Activated B cell treated with CpG ODN at 0.5 μM for 24 hours (primary cell): ENCODE results near the gene ANKRD33. TPM values are rescaled to one million over a fixed set of nuclear protein-coding genes. Genes with fewer than 3 reads are reported as not detected.

Experiments used
- ATAC-seq: fragments of 200-7000 bp; cut with Tn5 transposase; one replicate; pipeline ENCODE4 v1.10.0; 2021; ENCODE audit warnings: low read depth, mild to moderate bottlenecking, moderate library complexity
- CTCF ChIA-PET: fragments of 350-600 bp; sonication (Branson Sonifier 250); formaldehyde crosslinking; loops from one replicate; lab custom pipeline; 2021; ENCODE audit warnings: antibody characterized with exemption; lab: Charles Lee
- POLR2A ChIA-PET: fragments of 350-600 bp; sonication (Branson Sonifier 250); formaldehyde crosslinking; loops from one replicate; lab custom pipeline; 2021; ENCODE audit warnings: antibody characterized with exemption; lab: Charles Lee
- DNase-seq: peaks from one replicate; pipeline ENCODE4 v3.0.0; 2022
- H3K27ac Mint-ChIP-seq: one replicate; pipeline ENCODE4 v1.8.0; 2020; ENCODE audit warnings: mixed read lengths
- H3K27me3 Mint-ChIP-seq: one replicate; pipeline ENCODE4 v1.8.0; 2021; ENCODE audit warnings: mixed read lengths
- H3K36me3 Mint-ChIP-seq: one replicate; pipeline ENCODE4 v1.8.0; 2021; ENCODE audit warnings: low read depth, mixed read lengths
- H3K4me1 Mint-ChIP-seq: one replicate; pipeline ENCODE4 v1.8.0; 2021; ENCODE audit warnings: mixed read lengths
- H3K4me3 Mint-ChIP-seq: one replicate; pipeline ENCODE4 v1.8.0; 2020; ENCODE audit warnings: mild to moderate bottlenecking, mixed read lengths
- H3K9me3 Mint-ChIP-seq: one replicate; pipeline ENCODE4 v1.8.0; 2020; ENCODE audit warnings: mixed read lengths
- CTCF ChIP-seq: fragments of 200-600 bp; IDR thresholded peaks from one replicate; pipeline ENCODE4 v1.8.0; 2022; ENCODE audit warnings: antibody characterized with exemption, mild to moderate bottlenecking
- intact Hi-C: fragments of 100-400 bp; cut with micrococcal nuclease; formaldehyde crosslinking; loops from one replicate; pipeline ENCODE4 v1.15.1; 2024
- total RNA-seq: library from RNA; stranded (reverse); gene quantifications from 2 replicates; pipeline ENCODE4 v1.2.3, GENCODE V29; 2022

ANKRD33 gene
- total RNA-seq, 1 donor from 2014 or later = not detected

DNA sequence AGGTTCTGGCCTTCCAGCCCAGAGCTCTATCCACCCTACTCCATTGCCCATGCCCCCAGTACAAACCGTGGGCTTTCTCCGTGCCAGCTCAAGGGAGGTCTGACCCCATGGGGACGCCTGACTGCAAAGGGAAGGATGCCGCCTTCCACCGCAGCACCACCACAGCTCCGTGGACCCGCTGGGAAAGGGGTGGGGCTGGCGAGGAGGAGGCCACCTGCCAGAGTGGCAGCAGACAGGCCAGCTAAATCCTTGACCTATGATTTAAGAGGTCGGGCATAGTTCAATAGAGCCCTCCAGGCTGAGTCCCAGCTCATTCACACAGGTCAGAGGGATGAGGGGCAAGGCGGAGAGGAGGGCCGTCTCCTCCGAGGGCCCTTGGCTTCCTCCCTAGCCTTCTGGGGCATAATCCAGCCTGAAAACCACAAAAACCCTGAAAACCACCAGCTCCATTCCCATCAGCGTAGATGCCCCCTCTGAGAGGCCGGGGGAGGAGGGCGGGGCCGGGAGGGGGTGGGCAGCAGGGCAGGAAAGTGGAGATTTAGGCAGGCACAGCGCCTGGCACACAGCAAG lies 24.5 kb upstream of the ANKRD33 start:
- H3K36me3 Mint-ChIP-seq = no peaks in the 10 kb centered on the region
- no peak for DNase-seq
- intact Hi-C loops = no loop called here
- ATAC-seq = no peak
- H3K4me1 Mint-ChIP-seq = peaks cover 16% of the 10 kb centered on the region
- no peaks in the 10 kb centered on the region for H3K9me3 Mint-ChIP-seq
- ChIA-PET POLR2A (interaction anchor here (1.4 kb wide), 1 partner anchor 12 kb away, joined by 3 read pairs; no protein-coding TSS in a partner anchor), CTCF (interaction anchor here (3.2 kb wide), 1 partner anchor 12 kb away, joined by 12 read pairs; no protein-coding TSS in a partner anchor)
- peak overlapping the region; percentile 38 for H3K4me3 Mint-ChIP-seq
- peaks cover 52% of the 10 kb centered on the region for H3K27me3 Mint-ChIP-seq
- no peak for TF ChIP-seq CTCF
- no peak overlapping the region for H3K27ac Mint-ChIP-seq

DNA sequence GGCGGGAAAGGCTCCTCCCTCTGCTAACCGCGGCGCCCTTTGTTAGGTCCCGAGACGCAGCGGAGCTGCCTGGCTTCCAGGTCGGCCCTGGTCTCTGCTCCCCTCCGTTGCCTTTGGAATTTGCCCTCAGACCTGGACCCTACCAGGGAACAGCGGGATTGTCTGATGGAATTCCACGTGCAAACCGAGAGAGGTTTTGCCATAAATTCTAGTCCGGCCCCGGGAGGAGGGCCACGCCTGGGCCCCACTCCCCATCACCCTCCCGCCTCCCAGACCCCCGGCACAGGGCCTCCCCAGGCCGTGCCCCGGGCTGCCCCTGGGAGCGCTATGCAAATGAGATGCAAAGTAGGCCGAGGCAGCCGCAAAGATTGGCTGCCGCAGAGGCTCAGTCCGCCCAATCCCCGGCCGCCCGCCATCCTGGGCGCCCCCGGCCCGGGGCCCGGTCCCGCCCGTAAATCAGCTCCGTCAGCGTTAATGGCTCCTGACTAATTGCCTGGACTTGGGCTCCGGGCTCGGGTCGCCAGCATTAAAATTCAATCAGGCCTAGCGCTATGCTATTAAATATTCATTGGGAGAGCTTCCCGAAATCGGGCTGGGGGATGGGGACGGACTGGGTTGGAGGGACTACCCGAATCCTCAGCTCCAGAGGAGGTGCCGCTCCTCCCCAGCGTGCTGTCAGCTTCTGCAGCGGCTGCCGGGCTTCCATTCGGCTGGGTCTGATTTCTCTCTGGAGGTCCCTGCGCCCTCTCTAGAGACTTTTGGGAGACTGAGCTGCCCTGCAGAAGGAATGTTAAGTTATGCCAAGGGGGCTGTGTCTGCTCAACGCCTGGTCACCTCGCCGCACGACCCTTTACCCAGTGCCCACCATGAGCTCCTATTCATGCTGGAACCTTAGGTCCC lies 23.7 kb upstream of the ANKRD33 start:
- peak; percentile 66 for ATAC-seq
- Mint-ChIP-seq H3K4me3 (peak overlapping the region; percentile 52), H3K36me3 (no peaks in the 10 kb centered on the region), H3K9me3 (no peaks in the 10 kb centered on the region), H3K27ac (no peak overlapping the region), H3K4me1 (peaks cover 21% of the 10 kb centered on the region), H3K27me3 (peaks cover 56% of the 10 kb centered on the region)
- DNase-seq = no peak
- intact Hi-C loops = no loop called here
- TF ChIP-seq CTCF = no peak
- POLR2A ChIA-PET = interaction anchor here (0.6 to 1.4 kb wide), 2 partner anchors 11 to 22 kb away, joined by 3 read pairs; no protein-coding TSS in a partner anchor
- CTCF ChIA-PET = interaction anchor here (3.2 kb wide), 1 partner anchor 11 kb away, joined by 12 read pairs; no protein-coding TSS in a partner anchor

DNA sequence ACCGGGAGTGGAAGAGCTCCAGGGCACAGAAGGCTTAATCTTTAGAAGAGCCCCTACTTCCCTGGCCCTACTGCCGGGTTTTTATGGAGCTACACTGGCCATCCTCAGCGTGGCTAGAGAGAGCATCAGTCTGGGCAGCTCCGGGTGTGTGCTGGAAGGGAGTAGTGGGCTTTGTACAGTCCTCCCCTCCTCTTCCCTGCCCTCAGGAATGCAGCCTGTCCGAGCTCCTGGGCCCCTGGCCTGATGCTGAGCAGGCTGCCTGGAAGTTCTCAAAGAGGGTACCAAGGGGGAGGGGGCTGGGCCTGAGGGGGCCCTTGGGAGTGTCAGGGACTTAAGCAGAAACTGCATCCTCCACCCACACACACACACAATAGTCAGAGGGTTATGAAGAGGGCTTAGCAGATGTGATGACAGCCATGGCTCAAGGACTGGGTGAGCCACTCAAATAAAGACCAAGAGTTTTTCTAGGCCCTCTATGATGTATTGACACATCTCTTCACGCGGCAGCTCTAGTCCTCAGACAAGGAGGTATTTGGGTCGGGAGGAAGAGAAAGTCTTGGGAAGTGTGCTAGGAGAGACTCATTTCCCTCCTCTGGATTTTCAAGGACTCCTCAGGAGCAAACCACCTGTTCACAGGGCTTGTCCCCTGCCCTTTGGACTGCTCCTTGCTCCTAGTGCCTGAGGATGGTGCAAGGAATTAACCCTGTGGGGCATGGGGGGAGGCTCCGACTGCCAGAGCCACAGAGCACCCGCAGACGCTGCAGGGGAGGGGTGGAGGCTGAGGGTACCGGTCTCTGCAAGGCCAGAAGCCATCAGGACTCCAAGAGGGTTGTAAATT lies 22.9 kb upstream of the ANKRD33 start:
- CTCF ChIA-PET = interaction anchor here (3.2 kb wide), 1 partner anchor 10 kb away, joined by 12 read pairs; no protein-coding TSS in a partner anchor
- POLR2A ChIA-PET = interaction anchor here (0.6 to 1.4 kb wide), 2 partner anchors 10 to 21 kb away, joined by 3 read pairs; no protein-coding TSS in a partner anchor
- no peak for TF ChIP-seq CTCF
- H3K36me3 Mint-ChIP-seq = no peaks in the 10 kb centered on the region
- DNase-seq = no peak
- H3K4me3 Mint-ChIP-seq = peak overlapping the region; percentile 52
- no peaks in the 10 kb centered on the region for H3K9me3 Mint-ChIP-seq
- H3K27me3 Mint-ChIP-seq = peaks cover 59% of the 10 kb centered on the region
- intact Hi-C loops = no loop called here
- no peak for ATAC-seq
- no peak overlapping the region for H3K27ac Mint-ChIP-seq
- H3K4me1 Mint-ChIP-seq = peaks cover 21% of the 10 kb centered on the region

DNA sequence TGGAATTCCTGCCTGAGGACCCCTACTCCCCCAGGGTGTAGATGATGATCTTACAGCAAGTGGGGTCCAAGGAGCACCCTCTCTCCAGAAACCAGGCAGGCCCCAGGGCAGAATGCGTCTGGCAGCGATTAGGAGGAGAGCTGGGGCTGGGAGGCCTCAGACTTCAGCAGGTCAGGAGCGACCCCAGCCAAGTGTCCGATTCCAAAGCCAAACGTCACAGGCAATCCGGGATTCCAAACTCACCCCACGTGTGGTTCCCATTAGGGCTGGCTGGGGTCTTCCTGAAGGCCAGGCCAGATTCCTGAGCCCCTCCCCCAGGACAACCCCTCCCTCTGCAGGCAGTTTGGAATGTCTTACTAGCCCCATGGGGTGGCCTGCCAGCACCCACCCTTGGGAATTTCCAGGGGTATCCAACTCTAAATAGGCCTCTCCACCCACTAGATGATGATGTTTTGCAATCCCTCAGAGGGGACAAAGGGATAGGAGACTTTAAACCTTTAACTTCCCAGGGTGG lies 22.1 kb upstream of the ANKRD33 start:
- H3K9me3 Mint-ChIP-seq = no peaks in the 10 kb centered on the region
- intact Hi-C loops = no loop called here
- peaks cover 21% of the 10 kb centered on the region for H3K4me1 Mint-ChIP-seq
- no peak overlapping the region for H3K4me3 Mint-ChIP-seq
- TF ChIP-seq CTCF = no peak
- no peak for ATAC-seq
- no peaks in the 10 kb centered on the region for H3K36me3 Mint-ChIP-seq
- peaks cover 65% of the 10 kb centered on the region for H3K27me3 Mint-ChIP-seq
- ChIA-PET POLR2A (no interaction called here), CTCF (interaction anchor here (3.2 kb wide), 1 partner anchor 9 kb away, joined by 12 read pairs; no protein-coding TSS in a partner anchor)
- no peak for DNase-seq
- no peak overlapping the region for H3K27ac Mint-ChIP-seq
